Fibroblast of pulmonary artery (primary cell): Measurements from ENCODE around the gene ARL4D.

Experiments
- DNase-seq: peaks from one replicate; pipeline ENCODE4 v3.0.0-alpha.2; 2010; ENCODE audit warnings: low read depth
- H3K4me3 ChIP-seq: replicated peaks from 2 replicates; pipeline ENCODE4 v1.5.1; 2011; ENCODE audit warnings: low read depth, mild to moderate bottlenecking, control low read depth, low read length, moderate library complexity
- TF ChIP-seq, protein P1 (sequence below): IDR thresholded peaks from 2 replicates; pipeline ENCODE4 v1.5.1; 2011; ENCODE audit warnings: mild to moderate bottlenecking, control low read depth, low read length, inconsistent platforms; ENCODE audit errors: missing control alignments

The ARL4D gene

GRCh38 chr17:43398724-43399595, at the start of gene ARL4D:
TSS of gene ARL4D (plus strand) at chr17:43398993. CDS start at chr17:43399733, 740 bp downstream.
- H3K4me3 ChIP-seq: peak within 1 kb of the TSS; percentile 80
- DNase-seq: peak; percentile 78
- TF ChIP-seq, protein P1, sequence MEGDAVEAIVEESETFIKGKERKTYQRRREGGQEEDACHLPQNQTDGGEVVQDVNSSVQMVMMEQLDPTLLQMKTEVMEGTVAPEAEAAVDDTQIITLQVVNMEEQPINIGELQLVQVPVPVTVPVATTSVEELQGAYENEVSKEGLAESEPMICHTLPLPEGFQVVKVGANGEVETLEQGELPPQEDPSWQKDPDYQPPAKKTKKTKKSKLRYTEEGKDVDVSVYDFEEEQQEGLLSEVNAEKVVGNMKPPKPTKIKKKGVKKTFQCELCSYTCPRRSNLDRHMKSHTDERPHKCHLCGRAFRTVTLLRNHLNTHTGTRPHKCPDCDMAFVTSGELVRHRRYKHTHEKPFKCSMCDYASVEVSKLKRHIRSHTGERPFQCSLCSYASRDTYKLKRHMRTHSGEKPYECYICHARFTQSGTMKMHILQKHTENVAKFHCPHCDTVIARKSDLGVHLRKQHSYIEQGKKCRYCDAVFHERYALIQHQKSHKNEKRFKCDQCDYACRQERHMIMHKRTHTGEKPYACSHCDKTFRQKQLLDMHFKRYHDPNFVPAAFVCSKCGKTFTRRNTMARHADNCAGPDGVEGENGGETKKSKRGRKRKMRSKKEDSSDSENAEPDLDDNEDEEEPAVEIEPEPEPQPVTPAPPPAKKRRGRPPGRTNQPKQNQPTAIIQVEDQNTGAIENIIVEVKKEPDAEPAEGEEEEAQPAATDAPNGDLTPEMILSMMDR: no peak

- TF ChIP-seq, protein P1: no peak
- DNase-seq: no peak
Measured at GRCh38 chr17:43349142-43349541, 49.7 kb upstream of the ARL4D start.

GRCh38 chr17:43350888-43351361, 47.9 kb upstream of the ARL4D start:
- TF ChIP-seq, protein P1: no peak
- no peak overlapping the region for H3K4me3 ChIP-seq
- DNase-seq: no peak

More at GRCh38 chr17:43349142-43349541, 49.7 kb upstream of the ARL4D start:
- no peak overlapping the region for H3K4me3 ChIP-seq

DNA sequence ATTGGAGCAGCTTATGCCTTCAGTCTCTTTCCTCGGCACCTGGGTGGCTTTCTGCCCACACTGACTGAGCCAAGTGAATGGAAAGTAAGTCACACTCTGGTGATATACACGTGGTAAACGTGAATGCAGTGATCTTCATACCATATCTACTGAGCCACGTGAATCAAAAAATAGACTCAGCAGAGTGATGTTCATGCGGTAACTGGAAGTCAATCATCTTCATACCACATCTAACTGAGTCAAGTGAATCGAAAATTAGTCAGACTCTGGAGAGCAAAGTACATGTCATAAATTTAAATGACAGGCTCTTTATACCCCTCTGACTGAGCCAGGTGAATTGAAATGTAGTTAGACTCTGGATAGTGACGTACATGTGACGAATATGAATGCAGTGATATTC, 47.1 kb upstream of the ARL4D start:
- DNase-seq: no peak
- no peak overlapping the region for H3K4me3 ChIP-seq
- TF ChIP-seq, protein P1: no peak

DNA sequence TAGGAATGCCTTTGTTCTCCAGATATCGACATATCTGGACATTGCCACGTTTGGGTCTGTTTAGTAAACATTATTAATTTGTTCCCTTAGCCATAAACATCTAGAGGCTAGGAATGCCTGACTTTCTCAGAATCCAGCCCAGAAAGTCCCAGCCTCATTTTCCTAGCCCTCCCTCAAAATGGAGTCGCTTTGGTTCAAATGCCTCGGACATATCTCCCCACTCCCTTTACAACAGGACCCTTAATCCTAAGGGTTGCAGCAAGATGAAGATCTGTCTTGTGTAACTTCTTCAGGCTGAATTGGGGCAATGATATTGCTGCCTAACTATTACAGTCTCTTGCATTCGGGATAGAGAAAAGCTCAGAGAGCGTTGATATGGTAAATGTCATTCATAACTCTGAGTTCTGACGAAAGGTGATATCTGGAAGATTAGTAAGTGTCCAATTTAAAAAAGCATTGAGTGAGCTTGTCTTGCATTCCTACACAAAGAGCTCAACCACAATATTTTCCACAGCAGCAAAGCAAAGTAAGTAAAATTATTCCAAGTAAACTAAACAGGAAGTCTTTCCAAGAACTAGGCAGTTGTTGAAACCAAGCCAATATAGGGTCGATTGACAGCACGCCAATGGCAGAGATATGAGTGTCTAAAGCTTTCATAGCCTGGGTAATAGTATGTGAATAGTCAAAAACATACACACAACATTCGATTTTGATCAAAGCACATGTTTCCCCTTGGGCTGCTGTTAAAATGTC, 46.0 kb upstream of the ARL4D start:
- H3K4me3 ChIP-seq: no peak overlapping the region
- TF ChIP-seq, protein P1: no peak
- no peak for DNase-seq

- no peak for DNase-seq
- TF ChIP-seq, protein P1: no peak
- no peak overlapping the region for H3K4me3 ChIP-seq
Measured at GRCh38 chr17:43353393-43353792, 45.4 kb upstream of the ARL4D start.
